ENCODE data around the gene AGPAT1.

The AGPAT1 gene

GRCh38 chr6:32175711-32176475 lies at the start of gene AGPAT1:
Gene AGPAT1 (minus strand): TSS chr6:32176084. CDS start chr6:32171496, 4,588 bp downstream.
- Mint-ChIP-seq H3K36me3 (ENCODE audit: insufficient read depth) (peaks cover 26% of the 10 kb centered on the region), H3K9me3 (no peaks in the 10 kb centered on the region), H3K27me3 (no peaks in the 10 kb centered on the region), H3K4me3 (peak within 1 kb of the TSS; percentile 88), H3K4me1 (peaks cover 64% of the 10 kb centered on the region), H3K27ac (ENCODE audit: low read depth) (peak within 1 kb of the TSS; percentile 83)
- peak; percentile 33 for ATAC-seq (replicated peaks; ENCODE audit: extremely low read depth, poor library complexity, severe bottlenecking)
- peak; percentile 93 to 94 for DNase-seq (ENCODE audit: low spot score in 2 of 2)

- Mint-ChIP-seq H3K27ac (ENCODE audit: low read depth) (no peak overlapping the region), H3K36me3 (ENCODE audit: insufficient read depth) (no peaks in the 10 kb centered on the region), H3K9me3 (no peaks in the 10 kb centered on the region), H3K4me1 (no peaks in the 10 kb centered on the region), H3K27me3 (peaks cover 2% of the 10 kb centered on the region), H3K4me3 (no peak overlapping the region)
- ATAC-seq (replicated peaks; ENCODE audit: extremely low read depth, poor library complexity, severe bottlenecking): no peak
- DNase-seq (ENCODE audit: low spot score in 2 of 2): no peak
Measured at GRCh38 chr6:32224696-32225095, 48.8 kb upstream of the AGPAT1 start.

GRCh38 chr6:32223258-32224235 lies 47.7 kb upstream of the AGPAT1 start, which contains the start of gene NOTCH4:
Gene NOTCH4 (minus strand): TSS chr6:32224067. CDS start chr6:32223928, 139 bp downstream.
- no peaks in the 10 kb centered on the region for H3K4me1 Mint-ChIP-seq

GRCh38 chr6:32222333-32223230 lies 46.7 kb upstream of the AGPAT1 start:
- no peaks in the 10 kb centered on the region for H3K9me3 Mint-ChIP-seq
- H3K27ac Mint-ChIP-seq (ENCODE audit: low read depth): no peak overlapping the region
- H3K36me3 Mint-ChIP-seq (ENCODE audit: insufficient read depth): peaks cover 2% of the 10 kb centered on the region
- no peak overlapping the region for H3K4me3 Mint-ChIP-seq
- H3K27me3 Mint-ChIP-seq: peaks cover 10% of the 10 kb centered on the region
- ATAC-seq (replicated peaks; ENCODE audit: extremely low read depth, poor library complexity, severe bottlenecking): no peak
- DNase-seq (ENCODE audit: low spot score in 2 of 2): no peak
- no peaks in the 10 kb centered on the region for H3K4me1 Mint-ChIP-seq

More at GRCh38 chr6:32223258-32224235, 47.7 kb upstream of the AGPAT1 start, which contains the start of gene NOTCH4:
- Mint-ChIP-seq H3K27me3 (peaks cover 10% of the 10 kb centered on the region), H3K27ac (ENCODE audit: low read depth) (no peak within 1 kb of the TSS), H3K36me3 (ENCODE audit: insufficient read depth) (no peaks in the 10 kb centered on the region), H3K9me3 (no peaks in the 10 kb centered on the region), H3K4me3 (no peak within 1 kb of the TSS)
- ATAC-seq (replicated peaks; ENCODE audit: extremely low read depth, poor library complexity, severe bottlenecking) (no peak), DNase-seq (ENCODE audit: low spot score in 2 of 2) (no peak)

GRCh38 chr6:32220021-32220420 lies 44.1 kb upstream of the AGPAT1 start:
- Mint-ChIP-seq H3K27ac (ENCODE audit: low read depth) (peak overlapping the region; percentile 75), H3K4me1 (no peaks in the 10 kb centered on the region), H3K27me3 (peaks cover 10% of the 10 kb centered on the region)

GRCh38 chr6:32218167-32218566 lies 42.3 kb upstream of the AGPAT1 start:
- DNase-seq (ENCODE audit: low spot score in 2 of 2): no peak
- Mint-ChIP-seq H3K36me3 (ENCODE audit: insufficient read depth) (peaks cover 2% of the 10 kb centered on the region), H3K4me1 (no peaks in the 10 kb centered on the region), H3K27me3 (peaks cover 10% of the 10 kb centered on the region), H3K9me3 (no peaks in the 10 kb centered on the region), H3K27ac (ENCODE audit: low read depth) (no peak overlapping the region), H3K4me3 (no peak overlapping the region)
- ATAC-seq (replicated peaks; ENCODE audit: extremely low read depth, poor library complexity, severe bottlenecking): no peak

More at GRCh38 chr6:32220021-32220420, 44.1 kb upstream of the AGPAT1 start:
- Mint-ChIP-seq H3K4me3 (no peak overlapping the region), H3K36me3 (ENCODE audit: insufficient read depth) (peaks cover 2% of the 10 kb centered on the region), H3K9me3 (no peaks in the 10 kb centered on the region)
- ATAC-seq (replicated peaks; ENCODE audit: extremely low read depth, poor library complexity, severe bottlenecking) (no peak), DNase-seq (ENCODE audit: low spot score in 2 of 2) (no peak)

- Mint-ChIP-seq H3K9me3 (no peaks in the 10 kb centered on the region), H3K36me3 (ENCODE audit: insufficient read depth) (peaks cover 2% of the 10 kb centered on the region), H3K27ac (ENCODE audit: low read depth) (peak overlapping the region; percentile 29), H3K4me1 (no peaks in the 10 kb centered on the region), H3K27me3 (peaks cover 10% of the 10 kb centered on the region), H3K4me3 (no peak overlapping the region)
- ATAC-seq (replicated peaks; ENCODE audit: extremely low read depth, poor library complexity, severe bottlenecking) (no peak), DNase-seq (ENCODE audit: low spot score in 2 of 2) (no peak)
Measured at GRCh38 chr6:32216998-32217397, 41.1 kb upstream of the AGPAT1 start.

GRCh38 chr6:32216285-32216684 lies 40.4 kb upstream of the AGPAT1 start:
- H3K27ac Mint-ChIP-seq (ENCODE audit: low read depth): no peak overlapping the region
- no peaks in the 10 kb centered on the region for H3K4me1 Mint-ChIP-seq
- no peaks in the 10 kb centered on the region for H3K9me3 Mint-ChIP-seq
- H3K4me3 Mint-ChIP-seq: no peak overlapping the region
- ATAC-seq (replicated peaks; ENCODE audit: extremely low read depth, poor library complexity, severe bottlenecking) (no peak), DNase-seq (ENCODE audit: low spot score in 2 of 2) (no peak)
- peaks cover 10% of the 10 kb centered on the region for H3K27me3 Mint-ChIP-seq
- peaks cover 2% of the 10 kb centered on the region for H3K36me3 Mint-ChIP-seq (ENCODE audit: insufficient read depth)

- ATAC-seq (replicated peaks; ENCODE audit: extremely low read depth, poor library complexity, severe bottlenecking) (no peak), DNase-seq (ENCODE audit: low spot score in 2 of 2) (no peak)
- Mint-ChIP-seq H3K36me3 (ENCODE audit: insufficient read depth) (peaks cover 5% of the 10 kb centered on the region), H3K9me3 (no peaks in the 10 kb centered on the region), H3K27ac (ENCODE audit: low read depth) (no peak overlapping the region), H3K4me3 (no peak overlapping the region), H3K4me1 (no peaks in the 10 kb centered on the region), H3K27me3 (peaks cover 10% of the 10 kb centered on the region)
Measured at GRCh38 chr6:32215617-32216016, 39.7 kb upstream of the AGPAT1 start.

- no peak for ATAC-seq (replicated peaks; ENCODE audit: extremely low read depth, poor library complexity, severe bottlenecking)
Measured at GRCh38 chr6:32214126-32214525, 38.2 kb upstream of the AGPAT1 start.

GRCh38 chr6:32213649-32214048 lies 37.8 kb upstream of the AGPAT1 start:
- H3K27ac Mint-ChIP-seq (ENCODE audit: low read depth): no peak overlapping the region

More at GRCh38 chr6:32214126-32214525, 38.2 kb upstream of the AGPAT1 start:
- H3K4me1 Mint-ChIP-seq: no peaks in the 10 kb centered on the region
- DNase-seq (ENCODE audit: low spot score in 2 of 2): no peak
- H3K9me3 Mint-ChIP-seq: no peaks in the 10 kb centered on the region
- no peak overlapping the region for H3K27ac Mint-ChIP-seq (ENCODE audit: low read depth)
- H3K27me3 Mint-ChIP-seq: peaks cover 3% of the 10 kb centered on the region
- no peak overlapping the region for H3K4me3 Mint-ChIP-seq
- peaks cover 5% of the 10 kb centered on the region for H3K36me3 Mint-ChIP-seq (ENCODE audit: insufficient read depth)

More at GRCh38 chr6:32213649-32214048, 37.8 kb upstream of the AGPAT1 start:
- H3K4me3 Mint-ChIP-seq: no peak overlapping the region
- no peak for ATAC-seq (replicated peaks; ENCODE audit: extremely low read depth, poor library complexity, severe bottlenecking)
- H3K4me1 Mint-ChIP-seq: no peaks in the 10 kb centered on the region
- no peaks in the 10 kb centered on the region for H3K27me3 Mint-ChIP-seq
- no peaks in the 10 kb centered on the region for H3K9me3 Mint-ChIP-seq
- DNase-seq (ENCODE audit: low spot score in 2 of 2): no peak
- H3K36me3 Mint-ChIP-seq (ENCODE audit: insufficient read depth): peaks cover 5% of the 10 kb centered on the region
